PC-3 (cell line): ENCODE data around the gene TNK2.
"Not testable (repeated sequence)": the region's sequence is repeated elsewhere in the genome, so short reads cannot be mapped to it uniquely, and the experiment has no call there.

Experiments used
- EZH2 ChIP-seq: fragments of 300-600 bp; sonication (generic); IDR thresholded peaks from one replicate; pipeline ENCODE4 v1.6.1; 2017; ENCODE audit warnings: antibody characterized with exemption, mild to moderate bottlenecking, low read length; ENCODE audit not compliant: unreplicated experiment
- EZH2phosphoT487 ChIP-seq: fragments of 300-600 bp; sonication (generic); IDR thresholded peaks from 2 replicates; pipeline ENCODE4 v1.6.1; 2018; ENCODE audit warnings: mild to moderate bottlenecking, antibody characterized with exemption, low read length, borderline replicate concordance
- TF ChIP-seq, protein P1 (sequence below): fragments of 300-600 bp; sonication (generic); conservative IDR thresholded peaks from 2 replicates; pipeline ENCODE4 v1.5.1; 2017; ENCODE audit warnings: antibody characterized with exemption, low read depth, mild to moderate bottlenecking, low read length

DNA sequence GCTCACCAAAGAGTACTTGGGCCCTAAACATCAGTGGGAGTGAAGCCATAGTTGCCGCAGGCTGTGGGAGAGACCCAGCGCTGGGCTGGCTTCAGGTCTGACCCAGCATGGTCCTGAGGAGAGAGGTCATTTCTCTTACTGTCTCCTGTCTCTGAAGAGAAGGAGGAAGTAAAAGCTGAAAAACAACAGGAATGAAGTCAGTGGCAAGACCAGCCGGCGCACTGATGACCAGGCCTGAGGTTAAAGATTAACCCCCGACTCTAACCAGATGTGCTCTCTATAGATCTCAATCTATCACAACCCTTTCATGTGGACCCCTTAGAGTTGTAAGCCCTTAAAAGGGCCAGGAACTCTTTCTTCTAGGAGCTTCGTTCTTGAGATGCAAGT lies 24.7 kb upstream of the TNK2 start:
- TF ChIP-seq, protein P1, sequence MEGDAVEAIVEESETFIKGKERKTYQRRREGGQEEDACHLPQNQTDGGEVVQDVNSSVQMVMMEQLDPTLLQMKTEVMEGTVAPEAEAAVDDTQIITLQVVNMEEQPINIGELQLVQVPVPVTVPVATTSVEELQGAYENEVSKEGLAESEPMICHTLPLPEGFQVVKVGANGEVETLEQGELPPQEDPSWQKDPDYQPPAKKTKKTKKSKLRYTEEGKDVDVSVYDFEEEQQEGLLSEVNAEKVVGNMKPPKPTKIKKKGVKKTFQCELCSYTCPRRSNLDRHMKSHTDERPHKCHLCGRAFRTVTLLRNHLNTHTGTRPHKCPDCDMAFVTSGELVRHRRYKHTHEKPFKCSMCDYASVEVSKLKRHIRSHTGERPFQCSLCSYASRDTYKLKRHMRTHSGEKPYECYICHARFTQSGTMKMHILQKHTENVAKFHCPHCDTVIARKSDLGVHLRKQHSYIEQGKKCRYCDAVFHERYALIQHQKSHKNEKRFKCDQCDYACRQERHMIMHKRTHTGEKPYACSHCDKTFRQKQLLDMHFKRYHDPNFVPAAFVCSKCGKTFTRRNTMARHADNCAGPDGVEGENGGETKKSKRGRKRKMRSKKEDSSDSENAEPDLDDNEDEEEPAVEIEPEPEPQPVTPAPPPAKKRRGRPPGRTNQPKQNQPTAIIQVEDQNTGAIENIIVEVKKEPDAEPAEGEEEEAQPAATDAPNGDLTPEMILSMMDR, result not testable (repeated sequence)
- TF ChIP-seq EZH2, EZH2phosphoT487: not testable (repeated sequence)
